ENCODE measurements around the gene USH2A.

Gene USH2A

DNA sequence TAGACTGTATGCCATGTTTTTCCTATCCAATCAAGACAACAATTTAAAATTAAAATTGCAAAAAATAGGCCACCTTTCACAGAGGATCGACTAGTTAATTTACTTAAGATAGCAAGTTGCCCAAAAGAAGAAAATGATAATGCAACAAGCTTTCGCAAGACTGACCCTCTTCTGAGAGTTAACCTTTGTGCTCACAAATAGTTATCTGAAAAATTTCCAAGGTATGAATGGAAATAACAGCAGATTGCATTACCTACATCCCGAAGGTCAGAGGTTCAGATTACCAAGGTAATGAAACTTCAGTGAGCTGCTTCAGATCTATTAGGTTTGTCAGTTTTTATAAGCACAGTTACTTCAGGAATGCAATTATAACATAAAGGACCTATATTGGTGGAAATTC, 558.2 kb downstream of the USH2A start:
- Histone ChIP-seq H3K36me3 (ENCODE audit: control insufficient read depth in 2 of 2, insufficient read depth in 1 of 2, low read length in 2 of 2) (no peaks in the 10 kb centered on the region), H3K4me3 (ENCODE audit: low read depth, low read length) (no peak overlapping the region), H3K9me3 (ENCODE audit: control insufficient read depth, insufficient read depth, low read depth, low read length) (no peaks in the 10 kb centered on the region), H3K4me1 (ENCODE audit: control insufficient read depth, insufficient read depth, low read length) (no peaks in the 10 kb centered on the region), H3K27ac (ENCODE audit: extremely low read depth, low read depth, low read length) (no peak overlapping the region)
- ChIA-PET POLR2A (no interaction called here), CTCF (no interaction called here)
- TF ChIP-seq KLF9 (tag by site-specific recombination; IDR thresholded peaks at IDR 0.05; ENCODE audit: low read depth) (no peak), ZNF654 (tag by site-specific recombination; IDR thresholded peaks at IDR 0.05; ENCODE audit: low read depth) (no peak), ZNF362 (tag by site-specific recombination; IDR thresholded peaks at IDR 0.05) (no peak), MYNN (tag by site-specific recombination; IDR thresholded peaks at IDR 0.05; ENCODE audit: borderline replicate concordance) (no peak), ZSCAN23 (tag by site-specific recombination; IDR thresholded peaks at IDR 0.05) (no peak)

GRCh38 chr1:215863796-215864195, 559.5 kb downstream of the USH2A start:
- no peaks in the 10 kb centered on the region for H3K4me1 ChIP-seq (ENCODE audit: control insufficient read depth, insufficient read depth, low read length)
- H3K27ac ChIP-seq (ENCODE audit: extremely low read depth, low read depth, low read length), result no peak overlapping the region
- H3K36me3 ChIP-seq (ENCODE audit: control insufficient read depth in 2 of 2, insufficient read depth in 1 of 2, low read length in 2 of 2), result no peaks in the 10 kb centered on the region
- TF ChIP-seq ZNF311 (tag by site-specific recombination; IDR thresholded peaks at IDR 0.05; ENCODE audit: borderline replicate concordance) (no peak), ZNF184 (tag by site-specific recombination; IDR thresholded peaks at IDR 0.05) (no peak), SCRT2 (tag by site-specific recombination; IDR thresholded peaks at IDR 0.05) (no peak), ZNF585B (tag by site-specific recombination; IDR thresholded peaks at IDR 0.05) (no peak)
- TF ChIP-seq, protein P1, sequence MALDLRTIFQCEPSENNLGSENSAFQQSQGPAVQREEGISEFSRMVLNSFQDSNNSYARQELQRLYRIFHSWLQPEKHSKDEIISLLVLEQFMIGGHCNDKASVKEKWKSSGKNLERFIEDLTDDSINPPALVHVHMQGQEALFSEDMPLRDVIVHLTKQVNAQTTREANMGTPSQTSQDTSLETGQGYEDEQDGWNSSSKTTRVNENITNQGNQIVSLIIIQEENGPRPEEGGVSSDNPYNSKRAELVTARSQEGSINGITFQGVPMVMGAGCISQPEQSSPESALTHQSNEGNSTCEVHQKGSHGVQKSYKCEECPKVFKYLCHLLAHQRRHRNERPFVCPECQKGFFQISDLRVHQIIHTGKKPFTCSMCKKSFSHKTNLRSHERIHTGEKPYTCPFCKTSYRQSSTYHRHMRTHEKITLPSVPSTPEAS (tag by site-specific recombination; IDR thresholded peaks at IDR 0.05), result no peak
- POLR2A ChIA-PET, result no interaction called here
- H3K4me3 ChIP-seq (ENCODE audit: low read depth, low read length), result no peak overlapping the region
- CTCF ChIA-PET, result no interaction called here
- H3K9me3 ChIP-seq (ENCODE audit: control insufficient read depth, insufficient read depth, low read depth, low read length), result no peaks in the 10 kb centered on the region

DNA sequence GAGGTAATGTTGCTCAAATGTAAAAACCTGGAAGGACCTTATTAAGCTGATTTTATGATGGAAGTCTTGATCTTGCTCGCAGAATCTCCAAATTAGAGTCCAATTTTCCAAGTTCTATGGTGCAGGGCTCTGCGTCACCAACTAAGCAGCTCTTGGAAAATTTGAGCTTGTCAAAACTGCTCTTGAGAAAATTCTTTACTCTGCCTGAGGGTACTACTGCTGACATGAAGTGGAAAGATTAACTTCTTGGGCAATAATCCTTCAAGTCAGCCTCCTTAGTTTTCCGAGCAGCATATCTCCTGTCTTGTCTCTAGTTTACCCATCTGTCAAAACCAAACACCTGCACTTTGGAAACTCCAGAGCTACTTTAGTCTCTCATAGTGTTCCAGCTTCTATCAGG, 562.4 kb downstream of the USH2A start:
- CTCF ChIA-PET, result no interaction called here
- no peaks in the 10 kb centered on the region for H3K36me3 ChIP-seq (ENCODE audit: control insufficient read depth in 2 of 2, insufficient read depth in 1 of 2, low read length in 2 of 2)
- TF ChIP-seq ZNF114 (tag by site-specific recombination; IDR thresholded peaks at IDR 0.05) (no peak), ZNF274 (IDR thresholded peaks at IDR 0.05; ENCODE audit: low read length) (no peak), ZNF274 (tag by site-specific recombination; IDR thresholded peaks at IDR 0.05; ENCODE audit: borderline replicate concordance) (no peak), SETDB1 (IDR thresholded peaks at IDR 0.05; ENCODE audit: insufficient read length, low read length) (no peak), ZNF658 (tag by site-specific recombination; IDR thresholded peaks at IDR 0.05) (no peak)
- TF ChIP-seq, protein P2, sequence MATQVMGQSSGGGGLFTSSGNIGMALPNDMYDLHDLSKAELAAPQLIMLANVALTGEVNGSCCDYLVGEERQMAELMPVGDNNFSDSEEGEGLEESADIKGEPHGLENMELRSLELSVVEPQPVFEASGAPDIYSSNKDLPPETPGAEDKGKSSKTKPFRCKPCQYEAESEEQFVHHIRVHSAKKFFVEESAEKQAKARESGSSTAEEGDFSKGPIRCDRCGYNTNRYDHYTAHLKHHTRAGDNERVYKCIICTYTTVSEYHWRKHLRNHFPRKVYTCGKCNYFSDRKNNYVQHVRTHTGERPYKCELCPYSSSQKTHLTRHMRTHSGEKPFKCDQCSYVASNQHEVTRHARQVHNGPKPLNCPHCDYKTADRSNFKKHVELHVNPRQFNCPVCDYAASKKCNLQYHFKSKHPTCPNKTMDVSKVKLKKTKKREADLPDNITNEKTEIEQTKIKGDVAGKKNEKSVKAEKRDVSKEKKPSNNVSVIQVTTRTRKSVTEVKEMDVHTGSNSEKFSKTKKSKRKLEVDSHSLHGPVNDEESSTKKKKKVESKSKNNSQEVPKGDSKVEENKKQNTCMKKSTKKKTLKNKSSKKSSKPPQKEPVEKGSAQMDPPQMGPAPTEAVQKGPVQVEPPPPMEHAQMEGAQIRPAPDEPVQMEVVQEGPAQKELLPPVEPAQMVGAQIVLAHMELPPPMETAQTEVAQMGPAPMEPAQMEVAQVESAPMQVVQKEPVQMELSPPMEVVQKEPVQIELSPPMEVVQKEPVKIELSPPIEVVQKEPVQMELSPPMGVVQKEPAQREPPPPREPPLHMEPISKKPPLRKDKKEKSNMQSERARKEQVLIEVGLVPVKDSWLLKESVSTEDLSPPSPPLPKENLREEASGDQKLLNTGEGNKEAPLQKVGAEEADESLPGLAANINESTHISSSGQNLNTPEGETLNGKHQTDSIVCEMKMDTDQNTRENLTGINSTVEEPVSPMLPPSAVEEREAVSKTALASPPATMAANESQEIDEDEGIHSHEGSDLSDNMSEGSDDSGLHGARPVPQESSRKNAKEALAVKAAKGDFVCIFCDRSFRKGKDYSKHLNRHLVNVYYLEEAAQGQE (tag by site-specific recombination; IDR thresholded peaks at IDR 0.05), result no peak
- TF ChIP-seq, protein P3, sequence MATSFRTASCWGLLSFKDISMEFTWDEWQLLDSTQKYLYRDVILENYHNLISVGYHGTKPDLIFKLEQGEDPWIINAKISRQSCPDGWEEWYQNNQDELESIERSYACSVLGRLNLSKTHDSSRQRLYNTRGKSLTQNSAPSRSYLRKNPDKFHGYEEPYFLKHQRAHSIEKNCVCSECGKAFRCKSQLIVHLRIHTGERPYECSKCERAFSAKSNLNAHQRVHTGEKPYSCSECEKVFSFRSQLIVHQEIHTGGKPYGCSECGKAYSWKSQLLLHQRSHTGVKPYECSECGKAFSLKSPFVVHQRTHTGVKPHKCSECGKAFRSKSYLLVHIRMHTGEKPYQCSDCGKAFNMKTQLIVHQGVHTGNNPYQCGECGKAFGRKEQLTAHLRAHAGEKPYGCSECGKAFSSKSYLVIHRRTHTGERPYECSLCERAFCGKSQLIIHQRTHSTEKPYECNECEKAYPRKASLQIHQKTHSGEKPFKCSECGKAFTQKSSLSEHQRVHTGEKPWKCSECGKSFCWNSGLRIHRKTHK (tag by site-specific recombination; IDR thresholded peaks at IDR 0.05), result no peak
- no peaks in the 10 kb centered on the region for H3K4me1 ChIP-seq (ENCODE audit: control insufficient read depth, insufficient read depth, low read length)
- H3K4me3 ChIP-seq (ENCODE audit: low read depth, low read length), result no peak overlapping the region
- no peak overlapping the region for H3K27ac ChIP-seq (ENCODE audit: extremely low read depth, low read depth, low read length)
- no peaks in the 10 kb centered on the region for H3K9me3 ChIP-seq (ENCODE audit: control insufficient read depth, insufficient read depth, low read depth, low read length)
- POLR2A ChIA-PET, result no interaction called here

Measured in HEK293 (cell line).